SH-SY5Y (cell line): Measurements from ENCODE around the gene P2RY14.

Experiments used
- GATA2 ChIP-seq: IDR thresholded peaks from 2 replicates; pipeline ENCODE4 v1.6.1; 2011; ENCODE audit warnings: mild to moderate bottlenecking, low read depth, low read length
- GATA3 ChIP-seq: IDR thresholded peaks from 2 replicates; pipeline ENCODE4 v1.6.1; 2011; ENCODE audit warnings: low read depth, mild to moderate bottlenecking, low read length, moderate library complexity

P2RY14 gene

DNA sequence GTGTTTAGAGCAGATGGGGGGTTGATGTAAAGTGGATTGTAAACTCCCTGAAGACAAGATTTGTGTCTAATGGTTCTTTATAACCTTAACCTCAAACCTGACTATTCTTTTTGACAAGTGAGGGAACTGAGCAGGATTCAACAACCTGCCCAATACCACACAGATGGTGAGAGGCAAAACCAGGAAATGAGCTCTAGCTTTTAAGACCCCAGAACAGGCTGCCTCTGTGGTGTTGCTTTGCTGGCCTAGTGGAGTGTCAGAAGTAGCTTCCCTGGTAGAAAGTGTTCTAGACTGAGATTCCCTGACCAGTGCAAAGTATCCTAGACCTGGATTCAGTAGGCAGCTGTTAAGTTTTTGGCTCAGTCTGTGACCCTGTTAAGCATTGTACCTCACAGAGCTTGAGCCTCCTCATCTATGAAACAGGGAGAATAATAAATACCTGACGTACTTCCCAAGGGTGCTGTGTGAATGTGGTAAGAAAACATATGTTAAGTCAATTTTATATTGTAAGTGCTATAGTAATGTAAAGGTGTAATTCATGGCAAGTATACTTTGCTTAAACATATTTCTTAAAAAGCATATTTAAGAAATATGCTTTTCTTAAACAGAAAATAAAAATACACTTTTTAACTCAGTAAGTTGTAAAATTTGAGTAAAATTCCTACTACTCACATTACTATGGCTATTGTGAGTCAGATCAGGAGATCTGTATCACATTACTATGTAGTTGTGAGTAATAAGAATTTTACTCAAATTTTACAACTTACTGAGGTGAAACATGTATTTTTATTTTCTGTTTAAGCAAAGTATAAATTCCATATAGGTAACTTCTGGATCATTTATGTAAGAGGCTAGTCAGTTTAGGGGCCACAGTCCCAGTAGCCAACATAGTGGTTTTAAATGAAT lies 29.5 kb upstream of the P2RY14 start:
- TF ChIP-seq GATA3 (no peak), GATA2 (no peak)

GRCh38 chr3:151307131-151307530 lies 28.8 kb upstream of the P2RY14 start:
- TF ChIP-seq GATA3 (no peak), GATA2 (no peak)

- no peak for TF ChIP-seq GATA3
- TF ChIP-seq GATA2, result no peak
Measured at GRCh38 chr3:151306168-151306810, 27.9 kb upstream of the P2RY14 start.

GRCh38 chr3:151305775-151306151 lies 27.4 kb upstream of the P2RY14 start:
- TF ChIP-seq GATA3 (no peak), GATA2 (no peak)

- TF ChIP-seq GATA2 (no peak), GATA3 (no peak)
Measured at GRCh38 chr3:151305060-151305774, 26.9 kb upstream of the P2RY14 start.

DNA sequence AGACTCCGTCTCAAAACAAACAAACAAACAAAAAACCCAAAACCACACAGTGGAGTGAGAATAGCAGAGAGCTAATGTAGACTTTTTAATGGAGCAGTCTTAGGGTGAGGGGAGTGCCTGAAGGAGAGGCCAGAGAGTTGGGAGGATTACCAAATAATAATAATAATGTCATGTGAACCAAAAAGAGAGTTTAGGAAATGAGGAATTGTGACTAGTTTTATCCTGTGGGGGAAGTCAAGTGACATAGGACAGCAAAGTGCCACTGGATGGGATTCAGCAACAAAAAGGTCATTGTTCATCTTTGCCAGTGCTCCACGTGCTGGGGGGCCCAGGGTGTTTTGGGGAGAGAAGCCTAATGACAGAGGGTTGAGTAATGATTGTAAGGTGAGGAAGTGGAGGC lies 25.4 kb upstream of the P2RY14 start:
- TF ChIP-seq GATA2 (no peak), GATA3 (no peak)

GRCh38 chr3:151301787-151302186 lies 23.4 kb upstream of the P2RY14 start:
- TF ChIP-seq GATA3 (no peak), GATA2 (no peak)

DNA sequence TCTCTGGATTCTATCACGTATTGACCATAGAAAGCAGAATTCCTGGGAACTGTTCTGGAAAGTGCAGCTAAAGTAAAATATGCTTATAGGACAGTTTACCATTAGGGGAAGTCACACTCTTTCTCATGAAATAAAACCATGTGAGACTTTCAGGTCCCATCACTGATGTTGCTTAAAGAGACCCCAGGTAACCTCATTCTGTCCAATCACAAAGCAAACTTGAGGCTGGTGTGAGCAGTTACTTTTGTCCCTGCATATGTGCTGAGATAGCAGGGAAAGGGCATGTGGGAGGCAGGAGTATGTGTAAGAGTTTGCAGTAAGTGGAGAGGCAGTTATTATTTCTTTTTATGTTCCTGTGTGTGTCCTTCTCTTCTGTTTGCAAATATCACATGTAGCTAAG lies 22.2 kb upstream of the P2RY14 start:
- TF ChIP-seq GATA3, result no peak
- TF ChIP-seq GATA2, result no peak

DNA sequence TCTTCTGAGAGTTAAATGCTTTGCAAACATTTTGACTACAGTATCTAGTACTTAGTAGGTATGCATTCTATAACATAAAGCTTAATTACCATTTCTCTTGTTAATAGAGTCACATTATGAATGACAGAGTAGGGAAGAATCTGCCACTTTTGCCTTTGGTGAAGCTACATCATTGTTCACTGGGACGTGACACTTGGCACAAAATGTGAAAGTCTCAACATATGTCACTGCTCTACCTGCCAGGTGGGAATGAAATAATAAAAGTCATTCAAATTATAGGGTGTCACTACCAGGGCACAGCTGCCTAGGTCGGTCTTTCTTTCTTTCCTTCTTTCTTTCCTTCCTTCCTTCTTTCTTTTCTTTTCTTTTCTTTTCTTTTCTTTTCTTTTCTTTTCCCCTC lies 20.7 kb upstream of the P2RY14 start:
- no peak for TF ChIP-seq GATA2
- TF ChIP-seq GATA3, result no peak

DNA sequence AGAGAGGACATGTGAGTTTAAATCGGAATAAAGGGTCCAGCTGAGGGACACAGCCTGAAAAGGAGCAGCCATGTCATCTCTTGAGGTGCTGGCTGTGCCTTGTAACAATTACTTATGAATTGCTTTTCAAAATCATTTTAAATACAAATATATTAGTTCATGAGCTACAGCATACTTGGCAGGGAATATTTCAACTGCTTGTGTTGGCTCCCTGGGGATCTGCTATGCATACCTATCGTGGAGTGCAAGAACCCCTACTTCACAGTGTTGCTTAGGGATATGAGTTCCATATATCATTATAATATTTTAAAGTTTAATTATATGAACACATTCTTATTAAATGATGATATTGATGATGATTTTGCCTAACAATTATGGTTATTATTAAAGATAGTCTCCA lies 19.1 kb upstream of the P2RY14 start:
- TF ChIP-seq GATA2 (no peak), GATA3 (no peak)

- no peak for TF ChIP-seq GATA3
- no peak for TF ChIP-seq GATA2
Measured at GRCh38 chr3:151296226-151296625, 17.9 kb upstream of the P2RY14 start.

DNA sequence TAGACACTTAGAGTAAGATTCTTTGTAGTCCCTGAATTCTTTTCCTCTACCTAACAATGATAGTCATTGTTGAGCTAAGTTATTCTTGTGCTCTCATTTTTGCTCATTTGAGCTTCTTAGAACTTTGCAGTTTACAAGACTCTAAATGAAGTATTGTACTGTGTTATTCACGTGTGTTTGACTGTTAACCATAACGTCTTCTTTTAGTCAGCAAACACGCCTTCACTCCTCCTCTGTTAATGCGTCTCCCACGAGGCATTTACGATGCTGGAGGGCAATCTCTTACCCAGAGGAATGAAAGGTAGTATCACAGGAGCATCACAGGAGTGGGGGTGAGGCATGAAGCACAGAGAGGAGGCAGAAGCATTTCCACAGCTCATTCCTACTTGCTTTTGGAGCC lies 14.8 kb upstream of the P2RY14 start:
- no peak for TF ChIP-seq GATA3
- TF ChIP-seq GATA2, result no peak

DNA sequence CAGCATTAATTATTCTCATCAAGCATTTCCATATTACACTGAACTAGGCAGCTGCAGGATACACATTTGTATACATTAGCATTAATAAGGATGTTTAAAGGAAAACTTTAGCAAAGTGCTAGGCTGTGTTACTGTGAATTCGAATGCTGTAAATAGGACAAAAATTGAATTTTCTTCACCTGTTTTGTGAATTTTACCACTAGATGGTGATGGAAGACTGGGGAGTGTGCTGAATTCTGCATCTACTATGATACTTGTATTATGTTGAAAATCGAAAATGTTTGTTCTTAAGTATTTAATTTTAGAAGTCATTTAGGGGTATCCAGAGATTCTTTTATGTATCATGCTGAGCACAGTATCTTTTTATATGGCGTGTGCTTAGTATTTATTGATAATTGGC lies 12.3 kb upstream of the P2RY14 start:
- no peak for TF ChIP-seq GATA3
- TF ChIP-seq GATA2, result no peak

DNA sequence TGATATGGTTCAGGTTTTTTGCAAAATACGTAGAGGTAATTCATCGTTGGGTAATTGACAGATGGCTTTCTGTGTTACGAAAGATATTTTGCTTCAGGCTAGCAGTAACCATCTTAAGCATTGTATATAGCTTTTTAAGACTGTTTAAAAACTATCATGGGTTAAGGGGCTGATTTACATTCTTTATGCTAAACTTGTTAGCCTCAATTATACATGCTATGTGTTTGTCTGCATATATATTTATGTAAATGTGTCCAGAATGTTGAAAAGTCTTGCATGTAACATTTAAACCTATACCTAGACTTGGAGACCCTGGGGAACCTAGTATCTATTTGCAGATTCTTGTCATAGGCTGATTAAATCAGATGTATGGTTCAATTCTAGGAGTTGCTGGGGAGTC lies 11.1 kb upstream of the P2RY14 start:
- TF ChIP-seq GATA3, result no peak
- TF ChIP-seq GATA2, result no peak

- TF ChIP-seq GATA2 (no peak), GATA3 (no peak)
Measured at GRCh38 chr3:151285940-151286339, 7.6 kb upstream of the P2RY14 start.
